GM19025 (cell line): Measurements from ENCODE around the gene KDM1A.
A peak's percentile ranks its signal among the peaks of the same experiment; 100 is the strongest.
"Not testable (repeated sequence)": the region's sequence is repeated elsewhere in the genome, so short reads cannot be mapped to it uniquely, and the experiment has no call there.

Source experiments
- ATAC-seq: cut with Tn5 transposase; IDR thresholded peaks from one replicate; pipeline ENCODE4 v1.9.1; 2021; ENCODE audit warnings: mild to moderate bottlenecking, low read depth, moderate library complexity; ENCODE audit not compliant: unreplicated experiment

The KDM1A gene

DNA sequence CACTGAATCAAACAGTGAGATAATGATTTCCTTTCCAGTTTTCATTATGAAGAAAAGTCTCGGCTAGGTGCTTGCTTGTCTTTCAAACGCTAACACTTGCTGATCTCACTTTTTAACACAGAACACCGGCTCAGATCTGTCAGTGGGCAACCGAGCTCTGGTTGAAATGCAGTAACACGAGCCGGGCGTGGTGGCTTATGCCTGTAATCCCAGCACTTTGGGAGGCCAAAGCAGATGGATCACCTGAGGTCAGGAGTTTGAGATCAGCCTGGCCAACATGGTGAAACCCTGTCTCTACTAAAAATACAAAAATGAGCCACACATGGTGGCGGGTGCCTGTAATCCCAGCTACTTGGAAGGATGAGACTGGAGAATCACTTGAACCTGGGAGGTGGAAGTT, 9.2 kb upstream of the KDM1A start:
- not testable (repeated sequence) for ATAC-seq

DNA sequence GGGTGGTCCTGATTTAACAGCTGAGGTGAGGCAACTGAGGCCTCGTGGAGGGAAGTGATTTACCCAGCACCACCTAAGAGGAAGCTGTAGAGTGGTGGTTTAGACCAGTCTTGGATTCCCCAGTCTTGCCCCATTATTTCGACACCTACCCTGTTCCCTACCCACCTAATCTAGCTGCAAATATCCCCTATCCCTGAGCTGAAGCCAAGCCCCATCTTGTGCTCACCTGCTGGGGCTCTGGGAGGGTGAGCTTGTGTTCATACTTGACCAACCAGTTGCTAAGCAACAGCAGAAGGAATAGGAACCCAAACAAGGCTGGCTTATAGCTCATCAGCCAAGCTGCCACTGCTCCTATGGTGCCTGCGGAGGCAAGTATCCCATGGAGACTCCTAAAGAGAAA, 5.6 kb upstream of the KDM1A start:
- ATAC-seq, result no peak

DNA sequence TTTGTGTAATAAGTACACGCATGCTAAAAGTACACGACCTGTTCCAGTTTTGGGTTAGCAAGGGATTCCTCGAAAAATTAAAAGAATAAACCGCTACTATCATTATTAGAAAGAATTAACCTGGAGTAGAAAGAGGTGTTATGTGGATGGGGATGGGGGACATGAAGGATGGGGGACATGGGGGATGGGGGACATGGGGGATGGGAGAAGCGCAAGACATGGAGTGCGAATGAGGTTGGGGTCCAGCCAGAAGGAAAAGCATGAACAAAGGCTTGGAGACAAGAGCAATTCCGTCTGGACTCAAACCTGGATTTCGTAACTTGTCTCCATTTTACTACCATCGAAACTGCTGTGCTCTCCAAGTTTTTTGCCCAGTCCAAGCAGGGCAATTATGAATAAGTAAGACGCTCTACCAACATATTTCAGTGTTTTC, 591 bp upstream of the KDM1A start:
- ATAC-seq, result no peak

DNA sequence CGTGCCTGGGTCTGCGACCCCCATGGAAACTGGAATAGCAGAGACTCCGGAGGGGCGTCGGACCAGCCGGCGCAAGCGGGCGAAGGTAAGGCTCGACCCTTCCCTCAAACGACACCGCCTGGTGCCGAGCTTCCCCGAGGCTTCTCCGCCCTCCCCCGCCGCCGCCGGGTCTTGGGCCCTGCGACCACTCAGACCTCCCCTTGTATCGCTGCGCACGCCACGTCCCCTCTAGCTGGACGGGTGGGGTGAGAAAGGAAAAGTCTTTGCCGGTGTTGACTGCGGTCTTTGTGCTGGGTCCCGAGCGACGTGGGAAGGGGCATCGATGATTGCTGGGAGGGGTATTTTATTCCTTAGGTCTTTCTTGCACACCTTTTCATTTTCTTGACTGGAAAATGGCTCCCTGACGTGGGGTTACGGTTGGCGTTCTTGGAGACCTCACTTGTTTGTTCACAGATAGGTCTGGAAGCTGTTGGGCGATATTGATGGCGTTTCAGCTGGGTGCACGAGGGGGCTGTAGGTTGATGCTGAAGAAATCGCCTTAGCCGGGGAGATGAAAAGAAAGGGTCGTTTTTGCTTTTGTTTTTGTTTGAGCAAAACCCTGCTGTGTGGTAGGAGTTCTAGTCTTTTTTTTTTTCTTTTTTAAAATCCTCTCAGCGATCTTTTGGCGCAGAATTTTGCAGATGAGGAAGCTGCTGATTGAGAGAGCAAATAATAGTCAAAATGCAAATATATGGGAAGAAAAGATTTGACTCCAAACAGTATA, 776 bp downstream of the KDM1A start:
- ATAC-seq, result peak; percentile 7

- no peak for ATAC-seq
These were observed 1.6 kb downstream of the KDM1A start for GRCh38 chr1:23020706-23021405.

- ATAC-seq, result no peak
These were observed 2.6 kb downstream of the KDM1A start for GRCh38 chr1:23021834-23022233.

DNA sequence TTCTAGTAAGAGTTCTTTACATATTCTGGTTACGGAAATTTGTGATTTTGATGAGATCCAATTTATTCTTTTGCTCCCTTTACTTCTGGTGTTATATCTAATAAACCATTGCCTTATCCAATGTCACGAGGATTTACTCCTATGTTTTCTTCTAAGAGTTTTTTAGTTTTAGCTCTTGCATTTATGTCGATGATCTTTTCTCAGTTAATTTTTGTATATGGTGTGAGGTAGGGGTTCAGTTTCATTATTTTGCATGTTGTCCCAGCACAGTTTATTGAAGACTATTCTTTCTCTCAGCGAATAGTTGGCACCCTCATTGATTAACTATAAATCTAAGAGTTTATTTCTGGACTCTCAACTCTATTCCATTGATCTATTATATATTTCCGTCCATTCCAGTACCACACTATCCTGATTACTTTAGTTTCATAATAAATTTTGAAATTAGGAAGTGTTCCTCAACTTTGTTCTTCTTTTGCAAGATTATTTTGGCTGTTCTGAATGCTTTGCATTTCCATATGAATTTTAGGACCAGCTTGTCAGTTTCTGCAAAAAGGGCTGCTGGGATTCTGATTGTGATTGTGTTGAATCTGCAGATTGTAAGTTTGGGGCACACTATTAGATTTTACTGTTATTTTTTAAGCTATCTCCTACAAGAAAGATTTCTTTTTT, 4.0 kb downstream of the KDM1A start:
- ATAC-seq, result no peak

DNA sequence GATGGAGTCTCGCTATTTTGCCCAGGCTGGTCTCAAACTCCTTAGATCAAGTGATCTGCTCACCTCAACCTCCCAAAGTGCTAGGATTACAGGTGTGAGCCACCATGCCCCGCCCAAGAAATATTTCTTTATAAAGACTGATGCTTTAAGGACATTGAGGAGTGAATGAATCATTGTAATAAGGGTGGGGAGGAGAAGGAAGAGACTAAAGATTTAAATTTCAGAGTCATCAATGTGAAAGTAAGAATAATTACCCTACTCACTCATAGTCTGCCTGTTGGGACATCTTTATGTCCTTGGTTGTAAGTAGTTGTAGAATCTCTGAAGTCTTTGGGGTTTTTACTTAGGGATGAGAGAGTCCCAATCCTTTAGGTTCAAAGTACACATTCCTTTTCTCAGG, 7.3 kb downstream of the KDM1A start:
- ATAC-seq, result no peak

DNA sequence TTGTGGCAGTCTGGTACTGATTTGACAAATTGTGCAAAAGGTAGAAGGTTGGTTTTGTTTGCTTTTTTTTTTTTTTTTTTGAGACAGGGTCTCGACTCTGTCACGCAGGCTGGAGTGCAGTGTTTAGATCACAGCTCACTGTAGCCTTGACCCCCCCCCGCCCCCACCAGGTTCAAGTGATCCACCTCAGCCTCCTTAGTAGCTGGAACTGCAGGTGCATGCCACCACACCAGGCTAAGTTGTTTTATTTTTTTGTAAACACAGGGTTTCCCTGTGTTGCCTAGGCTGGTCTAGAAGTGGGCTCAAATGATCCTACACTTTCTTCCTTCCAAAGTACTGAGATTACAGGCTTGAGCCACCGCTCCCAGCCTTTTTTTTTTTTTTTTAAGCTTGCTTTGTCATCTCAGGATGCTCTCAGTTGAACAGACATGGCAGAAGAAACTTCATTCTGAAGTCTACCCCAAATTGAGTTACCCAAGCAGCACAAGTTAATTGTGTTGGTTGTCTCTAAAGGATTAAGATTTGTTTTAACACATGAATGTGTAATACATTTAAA, 8.2 kb downstream of the KDM1A start:
- ATAC-seq, result no peak

- ATAC-seq, result no peak
These were observed 10.1 kb downstream of the KDM1A start for GRCh38 chr1:23029337-23029736.

DNA sequence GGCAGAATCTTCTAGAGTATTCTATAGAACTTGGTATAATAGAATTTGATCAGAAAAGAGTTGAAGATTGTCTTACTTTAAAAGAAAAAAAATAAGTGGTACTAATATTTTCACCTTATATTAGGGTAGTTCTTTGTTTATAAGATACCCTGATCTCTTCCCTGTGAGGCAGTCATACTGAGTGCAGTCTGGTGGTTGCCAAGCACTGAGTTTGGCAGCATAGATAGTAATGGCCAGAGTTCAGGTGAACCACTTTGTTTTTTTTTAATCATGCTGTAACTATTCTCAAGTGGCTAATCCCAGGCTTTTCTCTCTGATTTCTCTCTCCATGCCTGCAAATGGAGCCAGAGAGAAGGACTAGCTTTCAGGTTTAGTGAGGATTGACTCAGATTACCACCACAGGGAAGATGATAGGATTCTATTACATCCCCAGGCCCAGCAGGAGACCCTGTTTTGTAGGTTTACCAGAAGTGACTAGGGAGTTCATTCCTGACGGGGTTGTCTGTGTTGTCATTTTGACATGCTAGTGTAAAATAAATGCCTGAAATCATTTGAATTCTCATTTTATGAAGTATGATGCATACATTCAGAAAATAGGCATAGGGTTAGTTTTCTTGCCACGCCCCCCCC, 16.7 kb downstream of the KDM1A start:
- no peak for ATAC-seq

GRCh38 chr1:23037081-23037740, 17.9 kb downstream of the KDM1A start:
- no peak for ATAC-seq

GRCh38 chr1:23039308-23039826, 20.1 kb downstream of the KDM1A start:
- no peak for ATAC-seq

DNA sequence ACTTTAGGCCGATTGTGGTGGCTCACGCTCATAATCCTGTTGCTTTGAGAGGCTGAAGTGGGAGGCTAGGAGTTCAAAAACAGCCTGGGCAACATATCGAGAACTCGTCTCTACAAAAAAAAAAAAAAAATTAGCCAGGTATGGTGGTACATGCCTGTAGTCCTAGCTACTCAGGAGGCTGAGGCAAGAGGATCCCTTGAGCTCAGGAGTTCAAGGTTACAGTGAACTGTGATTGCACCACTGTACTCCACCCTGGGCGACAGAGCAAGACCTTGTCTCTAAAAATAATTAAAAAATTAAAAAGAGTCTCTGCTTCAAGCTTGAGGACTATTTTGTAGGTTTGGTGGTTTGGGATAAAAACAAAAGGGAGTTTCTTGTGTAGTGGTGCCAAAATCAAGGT, 21.2 kb downstream of the KDM1A start:
- no peak for ATAC-seq

DNA sequence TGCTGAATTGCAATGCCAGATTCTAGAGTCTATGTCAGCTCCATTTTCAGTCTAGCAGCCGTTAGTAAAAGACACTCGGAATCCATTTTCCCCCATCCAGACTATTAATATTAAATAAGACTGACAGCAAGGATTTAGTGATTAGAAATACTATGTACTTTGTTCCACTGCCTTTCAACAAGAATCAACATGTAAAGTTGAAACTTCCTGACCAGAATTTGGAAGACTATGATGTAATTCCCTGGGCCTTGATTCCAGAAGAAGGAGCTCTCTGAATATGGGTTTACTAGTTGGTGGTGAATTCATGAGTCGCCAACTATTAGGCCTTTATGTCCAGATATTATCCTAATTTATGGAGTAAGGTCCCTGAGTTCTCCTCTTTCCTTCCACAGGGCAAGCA, 24.8 kb downstream of the KDM1A start:
- no peak for ATAC-seq

- no peak for ATAC-seq
These were observed 30.9 kb downstream of the KDM1A start for GRCh38 chr1:23050201-23050600.

DNA sequence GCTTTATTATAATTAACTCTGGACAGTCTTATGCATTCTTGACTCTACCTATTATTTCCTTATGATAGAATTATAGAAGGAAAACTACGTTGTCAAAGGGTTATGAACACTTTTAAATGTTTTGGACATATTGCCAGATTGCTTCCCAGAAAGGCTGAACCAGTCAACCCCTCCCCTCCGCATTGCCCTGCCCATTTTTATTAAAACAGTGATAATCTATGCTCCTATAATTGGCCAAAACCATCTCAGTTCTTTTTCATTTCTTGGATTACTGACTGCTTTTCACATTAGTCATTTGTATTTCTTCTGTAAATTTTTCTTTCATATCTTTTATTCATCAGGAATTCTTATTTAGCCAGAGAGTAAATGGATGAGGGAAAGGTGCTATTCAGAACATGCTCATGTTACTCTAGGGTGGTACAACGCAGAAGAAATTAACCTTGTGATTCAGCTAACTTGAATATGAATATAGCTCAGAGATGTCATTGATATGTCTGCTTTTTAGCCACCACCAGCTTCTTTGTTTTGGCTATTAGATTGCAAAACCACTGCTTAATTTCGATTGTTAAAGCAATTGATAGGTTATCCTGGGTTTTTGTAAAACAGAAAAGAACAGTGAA, 32.1 kb downstream of the KDM1A start:
- ATAC-seq, result no peak

DNA sequence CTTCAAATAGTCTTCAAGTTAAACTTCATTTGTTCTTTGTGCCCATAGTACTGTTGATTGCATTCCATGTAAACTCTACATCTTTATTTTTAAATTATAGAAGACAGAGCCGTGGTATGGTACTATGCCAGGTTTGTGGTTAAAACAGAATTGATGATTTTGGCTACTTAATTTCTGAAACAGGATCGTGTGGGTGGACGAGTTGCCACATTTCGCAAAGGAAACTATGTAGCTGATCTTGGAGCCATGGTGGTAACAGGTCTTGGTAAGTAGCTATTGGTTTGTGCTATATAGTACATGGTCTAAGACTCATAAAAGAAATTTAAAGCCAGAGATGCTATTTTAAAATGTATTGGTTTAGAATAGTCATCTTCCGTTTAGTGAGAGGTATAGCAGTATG, 38.0 kb downstream of the KDM1A start:
- ATAC-seq, result no peak

DNA sequence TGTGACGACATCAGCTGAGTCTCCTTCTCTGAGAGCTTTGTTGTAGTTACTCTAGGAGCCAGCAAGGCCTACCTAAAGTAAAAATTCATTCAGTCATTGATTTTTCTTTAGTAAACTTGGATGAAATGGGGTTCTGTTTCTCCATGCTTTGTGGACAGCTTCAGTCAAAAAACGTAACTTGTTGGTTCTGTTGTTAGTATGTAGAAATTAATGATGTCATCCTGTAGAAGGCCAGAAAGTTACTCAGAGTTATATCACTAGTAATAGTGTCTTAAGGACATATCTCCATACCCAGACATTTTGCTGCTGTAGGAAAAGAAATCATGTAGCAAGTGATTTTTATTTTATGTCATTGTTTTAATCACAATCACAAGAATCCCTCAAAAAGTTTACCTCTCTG, 43.0 kb downstream of the KDM1A start:
- ATAC-seq, result no peak

- no peak for ATAC-seq
These were observed 46.1 kb downstream of the KDM1A start for GRCh38 chr1:23065385-23065784.
